Astrocyte (in vitro differentiated cells and primary cell): ENCODE data around the gene CTNNBIP1. TPM values are rescaled to one million over a fixed set of nuclear protein-coding genes. Genes with fewer than 3 reads are reported as not detected.

Source experiments
- DNase-seq: peaks from one replicate; pipeline ENCODE4 v3.0.0-alpha.2; 2010; ENCODE audit warnings: low read depth
- FAIRE-seq: peaks from 2 replicates; lab custom pipeline; 2011; peaks lifted over from hg19 to GRCh38; lab: Jason Lieb, UNC
- H2AFZ ChIP-seq: 2 replicates; pipeline ENCODE4 v1.6.0; 2012; ENCODE audit warnings: low read depth, low read length, inconsistent platforms
- H3K27ac ChIP-seq: 2 replicates; pipeline ENCODE4 v1.5.1; 2011; ENCODE audit warnings: low read depth, low read length, inconsistent platforms
- H3K27me3 ChIP-seq: 2 replicates; pipeline ENCODE4 v1.6.0; 2011; ENCODE audit warnings: low read length, inconsistent platforms; ENCODE audit not compliant: insufficient read depth
- H3K36me3 ChIP-seq: 2 replicates; pipeline ENCODE4 v1.5.1; 2011; ENCODE audit warnings: low read length, inconsistent platforms; ENCODE audit not compliant: insufficient read depth
- H3K4me1 ChIP-seq: 2 replicates; pipeline ENCODE4 v1.5.1; 2011; ENCODE audit warnings: low read length, inconsistent platforms; ENCODE audit not compliant: insufficient read depth
- H3K4me2 ChIP-seq: 2 replicates; pipeline ENCODE4 v1.6.0; 2012; ENCODE audit warnings: low read length, inconsistent platforms
- H3K4me3 ChIP-seq: 2 replicates; pipeline ENCODE4 v1.5.1; 2011; ENCODE audit warnings: low read depth, mild to moderate bottlenecking, low read length, inconsistent platforms; ENCODE audit not compliant: insufficient read depth
- H3K79me2 ChIP-seq: 2 replicates; pipeline ENCODE4 v1.6.0; 2012; ENCODE audit warnings: mild to moderate bottlenecking, low read length, inconsistent platforms; ENCODE audit not compliant: insufficient read depth
- H3K9ac ChIP-seq: 2 replicates; pipeline ENCODE4 v1.6.0; 2012; ENCODE audit warnings: mild to moderate bottlenecking, low read length, inconsistent platforms
- H3K9me3 ChIP-seq: 2 replicates; pipeline ENCODE4 v1.5.1; 2012; ENCODE audit warnings: low read depth, mild to moderate bottlenecking, low read length, inconsistent platforms; ENCODE audit not compliant: insufficient read depth
- H4K20me1 ChIP-seq: 2 replicates; pipeline ENCODE4 v1.6.0; 2012; ENCODE audit warnings: low read length, inconsistent platforms; ENCODE audit not compliant: insufficient read depth
- H3K27ac Mint-ChIP-seq: one replicate; pipeline ENCODE4 v1.8.0; 2021; ENCODE audit warnings: mild to moderate bottlenecking, mixed read lengths; ENCODE audit not compliant: unreplicated experiment
- H3K27me3 Mint-ChIP-seq: one replicate; pipeline ENCODE4 v1.8.0; 2021; ENCODE audit warnings: low read depth, mixed read lengths; ENCODE audit not compliant: unreplicated experiment
- H3K36me3 Mint-ChIP-seq: one replicate; pipeline ENCODE4 v1.8.0; 2021; ENCODE audit warnings: low read depth, mixed read lengths; ENCODE audit not compliant: unreplicated experiment
- H3K4me1 Mint-ChIP-seq: one replicate; pipeline ENCODE4 v1.8.0; 2021; ENCODE audit warnings: low read depth, mixed read lengths; ENCODE audit not compliant: unreplicated experiment
- H3K4me3 Mint-ChIP-seq: one replicate; pipeline ENCODE4 v1.8.0; 2021; ENCODE audit warnings: mild to moderate bottlenecking, moderate library complexity, mixed read lengths; ENCODE audit not compliant: unreplicated experiment
- H3K9me3 Mint-ChIP-seq: one replicate; pipeline ENCODE4 v1.8.0; 2021; ENCODE audit warnings: mild to moderate bottlenecking, mixed read lengths; ENCODE audit not compliant: unreplicated experiment
- CTCF ChIP-seq: IDR thresholded peaks from 2 replicates; pipeline ENCODE4 v1.5.1; 2011; ENCODE audit warnings: low read depth, mild to moderate bottlenecking, inconsistent platforms, low read length, moderate library complexity; ENCODE audit not compliant: insufficient read depth
- EZH2 ChIP-seq: IDR thresholded peaks from 2 replicates; pipeline ENCODE4 v1.6.1; 2012; ENCODE audit warnings: mild to moderate bottlenecking, low read length, inconsistent platforms; ENCODE audit not compliant: insufficient read depth
- total RNA-seq: library from RNA; stranded (reverse); gene quantifications from 2 replicates; pipeline ENCODE4 v1.2.1, GENCODE V29; 2021

CTNNBIP1 gene
- total RNA-seq, 1 donor from 2014 or later, result 53.7 TPM

DNA sequence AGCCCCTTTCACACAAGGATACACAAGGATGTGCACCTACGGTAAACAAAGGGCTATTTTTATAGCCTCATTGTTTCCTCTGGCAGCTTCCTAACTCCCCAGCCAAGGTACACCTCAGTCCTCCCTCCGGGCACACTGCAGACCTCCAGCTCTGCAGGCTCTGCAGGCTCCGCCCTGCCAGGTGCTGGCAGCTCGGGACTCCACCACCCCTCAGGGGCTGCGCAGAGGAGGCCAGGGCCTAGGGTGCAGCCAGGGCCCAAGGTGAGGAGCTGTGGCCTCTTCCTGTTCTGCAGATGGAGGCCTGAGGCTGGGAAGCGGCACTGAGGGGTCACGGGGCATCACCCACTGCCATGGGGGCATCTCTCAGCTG, 66.5 kb downstream of the CTNNBIP1 start:
- Histone ChIP-seq H3K27ac (no peak overlapping the region), H3K79me2 (no peaks in the 10 kb centered on the region), H3K4me2 (no peak overlapping the region), H3K36me3 (no peaks in the 10 kb centered on the region), H3K9me3 (no peaks in the 10 kb centered on the region), H4K20me1 (no peaks in the 10 kb centered on the region), H2AFZ (no peak overlapping the region), H3K27me3 (no peaks in the 10 kb centered on the region), H3K9ac (no peak overlapping the region), H3K4me3 (no peak overlapping the region), H3K4me1 (no peaks in the 10 kb centered on the region)
- Mint-ChIP-seq H3K4me1 (peaks cover 2% of the 10 kb centered on the region), H3K9me3 (no peaks in the 10 kb centered on the region), H3K27me3 (peaks cover 10% of the 10 kb centered on the region), H3K27ac (no peak overlapping the region), H3K4me3 (no peak overlapping the region), H3K36me3 (peaks cover 2% of the 10 kb centered on the region)
- TF ChIP-seq CTCF (no peak), EZH2 (no peak)
- no peak for DNase-seq
- no peak for FAIRE-seq

GRCh38 chr1:9842781-9843575, 67.1 kb downstream of the CTNNBIP1 start:
- no peaks in the 10 kb centered on the region for H3K36me3 Mint-ChIP-seq
- peaks cover 10% of the 10 kb centered on the region for H3K27me3 Mint-ChIP-seq
- FAIRE-seq (no peak), DNase-seq (no peak)
- H3K4me1 Mint-ChIP-seq, result peaks cover 2% of the 10 kb centered on the region
- Histone ChIP-seq H3K36me3 (no peaks in the 10 kb centered on the region), H3K79me2 (no peaks in the 10 kb centered on the region), H3K27ac (no peak overlapping the region), H3K9ac (no peak overlapping the region), H2AFZ (no peak overlapping the region), H3K27me3 (no peaks in the 10 kb centered on the region), H3K9me3 (no peaks in the 10 kb centered on the region), H3K4me1 (no peaks in the 10 kb centered on the region), H4K20me1 (no peaks in the 10 kb centered on the region), H3K4me2 (no peak overlapping the region), H3K4me3 (no peak overlapping the region)
- TF ChIP-seq CTCF, result no peak
- TF ChIP-seq EZH2, result no peak
- no peak overlapping the region for H3K4me3 Mint-ChIP-seq
- H3K9me3 Mint-ChIP-seq, result no peaks in the 10 kb centered on the region
- no peak overlapping the region for H3K27ac Mint-ChIP-seq

DNA sequence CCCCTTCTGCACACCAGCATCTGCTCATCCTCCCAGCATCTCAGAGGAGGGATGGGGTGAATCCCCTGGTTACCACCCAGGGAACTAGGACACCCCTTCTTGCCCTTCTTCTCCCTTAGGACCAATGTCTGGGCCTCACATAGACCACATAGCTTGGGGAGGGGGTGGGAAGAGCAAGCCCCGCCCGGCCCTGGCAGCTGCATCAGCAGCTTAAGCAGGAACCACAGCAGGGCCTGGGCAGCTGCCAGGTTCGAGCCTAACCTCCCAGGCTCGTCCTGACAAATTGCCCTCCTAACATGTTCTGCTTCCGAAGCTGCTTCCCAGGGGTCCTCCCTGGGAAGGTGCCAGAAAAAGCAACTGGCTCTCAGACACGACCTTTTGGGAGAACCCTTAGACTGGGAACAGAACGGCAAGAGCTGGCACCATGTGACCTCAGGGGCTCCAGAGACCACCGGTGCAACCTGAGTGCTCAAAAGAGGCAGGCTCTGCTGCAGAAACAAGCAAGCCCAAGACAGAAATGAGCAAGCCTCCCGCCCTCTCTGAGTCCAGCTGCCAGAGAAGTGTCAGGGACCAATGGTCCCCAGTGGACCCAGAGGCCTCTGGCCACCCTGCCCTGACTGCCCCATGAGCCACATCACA, 67.9 kb downstream of the CTNNBIP1 start:
- H3K27ac Mint-ChIP-seq, result no peak overlapping the region
- H3K4me1 Mint-ChIP-seq, result peaks cover 2% of the 10 kb centered on the region
- Histone ChIP-seq H3K9ac (no peak overlapping the region), H3K9me3 (no peaks in the 10 kb centered on the region), H3K4me1 (no peaks in the 10 kb centered on the region), H3K79me2 (no peaks in the 10 kb centered on the region), H3K27ac (no peak overlapping the region), H3K27me3 (no peaks in the 10 kb centered on the region), H3K4me2 (no peak overlapping the region), H4K20me1 (no peaks in the 10 kb centered on the region), H3K36me3 (no peaks in the 10 kb centered on the region), H3K4me3 (no peak overlapping the region), H2AFZ (no peak overlapping the region)
- H3K9me3 Mint-ChIP-seq, result no peaks in the 10 kb centered on the region
- FAIRE-seq, result no peak
- TF ChIP-seq EZH2 (no peak), CTCF (no peak)
- peaks cover 10% of the 10 kb centered on the region for H3K27me3 Mint-ChIP-seq
- no peaks in the 10 kb centered on the region for H3K36me3 Mint-ChIP-seq
- no peak overlapping the region for H3K4me3 Mint-ChIP-seq
- DNase-seq, result no peak
